Pons (tissue), 1 donor: ENCODE data around the gene IFI44.

Source experiments
- DNase-seq: peaks from one replicate; pipeline ENCODE4 v3.0.0-alpha.2; 2016; ENCODE audit warnings: low spot score

Gene IFI44

DNA sequence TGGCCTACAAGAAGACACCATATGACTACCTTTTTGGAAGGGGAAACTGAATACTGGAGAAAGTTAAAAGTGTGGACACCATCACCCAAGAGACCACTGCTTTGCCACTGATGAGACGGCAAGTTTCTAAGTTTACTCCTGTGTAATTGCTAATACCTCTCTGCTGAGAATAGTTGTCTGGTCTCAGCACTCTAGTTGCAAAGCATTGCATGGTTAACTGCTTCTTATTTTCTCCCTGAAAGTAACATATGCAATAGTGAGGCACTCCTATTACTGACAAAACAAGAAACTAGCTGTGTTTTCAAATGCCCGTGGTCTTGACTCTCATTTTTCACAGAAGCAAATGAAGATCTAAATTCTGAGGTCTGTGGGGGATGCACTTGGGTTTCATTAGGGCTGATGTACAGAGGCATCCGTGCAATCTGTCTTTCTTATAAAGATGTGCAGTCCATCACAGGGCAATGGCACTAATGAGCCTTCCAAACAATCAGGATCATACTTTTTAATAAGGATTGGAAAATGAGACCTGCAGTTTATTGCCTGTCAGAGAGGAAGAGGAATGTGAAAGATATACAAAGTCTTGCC lies 62.9 kb downstream of the IFI44 start:
- DNase-seq, result no peak

DNA sequence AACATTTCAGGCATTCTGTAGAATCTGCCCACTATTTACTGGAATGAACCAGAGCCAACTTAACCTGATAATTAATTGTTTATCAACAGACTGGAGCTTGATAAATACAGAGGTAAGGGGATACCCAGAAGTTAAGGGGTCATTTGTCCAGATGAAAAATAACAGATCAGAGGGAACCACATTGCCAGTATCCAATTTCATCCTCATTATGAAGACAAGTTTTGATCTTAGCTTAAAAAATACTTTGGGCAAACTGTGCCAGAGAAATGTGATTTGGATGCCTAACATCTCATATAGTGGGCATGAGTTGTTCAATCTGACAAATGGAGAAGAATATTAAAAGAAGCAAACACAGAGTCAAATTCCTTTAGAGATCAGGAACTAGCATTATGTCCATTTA lies 63.7 kb downstream of the IFI44 start:
- no peak for DNase-seq
